Parathyroid adenoma (tissue), 2 donors: Measurements from ENCODE around the gene PTGDS.

Experiments
- H2AFZ ChIP-seq: fragments of 300-600 bp; sonication (generic); one replicate; pipeline ENCODE4 v1.7.0; 2017; ENCODE audit warnings: antibody characterized with exemption, mild to moderate bottlenecking
- H3K27ac ChIP-seq: fragments of 300-600 bp; sonication (generic); one replicate; pipeline ENCODE4 v1.7.0; 2017
- H3K27me3 ChIP-seq: fragments of 300-600 bp; sonication (generic); one replicate; pipeline ENCODE4 v1.7.0; 2017; ENCODE audit warnings: low read length; ENCODE audit not compliant: control insufficient read depth, insufficient read depth
- H3K36me3 ChIP-seq: fragments of 300-600 bp; sonication (generic); one replicate; pipeline ENCODE4 v1.7.0; 2017; ENCODE audit warnings: low read length; ENCODE audit not compliant: control insufficient read depth, insufficient read depth
- H3K4me1 ChIP-seq: fragments of 300-600 bp; sonication (generic); one replicate; pipeline ENCODE4 v1.7.0; 2017; ENCODE audit warnings: control low read depth
- H3K4me2 ChIP-seq: fragments of 300-600 bp; sonication (generic); one replicate; pipeline ENCODE4 v1.7.0; 2017; ENCODE audit warnings: low read length
- H3K4me3 ChIP-seq: fragments of 300-600 bp; sonication (generic); one replicate; pipeline ENCODE4 v1.7.0; 2017; ENCODE audit warnings: low read depth, low read length
- H3K79me2 ChIP-seq: fragments of 300-600 bp; sonication (generic); one replicate; pipeline ENCODE4 v1.7.0; 2017; ENCODE audit warnings: control low read depth
- H3K9ac ChIP-seq: fragments of 300-600 bp; sonication (generic); one replicate; pipeline ENCODE4 v1.7.0; 2017; ENCODE audit warnings: mild to moderate bottlenecking
- H3K9me3 ChIP-seq: fragments of 300-600 bp; sonication (generic); one replicate; pipeline ENCODE4 v1.7.0; 2017; ENCODE audit warnings: low read length; ENCODE audit not compliant: control insufficient read depth
- CTCF ChIP-seq: fragments of 300-600 bp; sonication (generic); IDR thresholded peaks from one replicate; pipeline ENCODE4 v1.7.0; 2017; ENCODE audit warnings: antibody characterized with exemption, mild to moderate bottlenecking
- donor health status: primary hyperparathyroidism.

Gene PTGDS

GRCh38 chr9:136977223-136977622 lies at the start of gene PTGDS:
TSS of gene PTGDS (plus strand) at chr9:136977504. CDS start at chr9:136977579, 75 bp downstream.
- Histone ChIP-seq H3K9me3 (no peaks in the 10 kb centered on the region), H3K36me3 (no peaks in the 10 kb centered on the region), H3K9ac (no peak within 1 kb of the TSS), H3K79me2 (no peaks in the 10 kb centered on the region), H2AFZ (peak within 1 kb of the TSS; percentile 56), H3K27ac (no peak within 1 kb of the TSS), H3K27me3 (no peaks in the 10 kb centered on the region), H3K4me1 (no peaks in the 10 kb centered on the region), H3K4me2 (peak within 1 kb of the TSS; percentile 51), H3K4me3 (no peak within 1 kb of the TSS)
- TF ChIP-seq CTCF = no peak

- Histone ChIP-seq H3K4me3 (no peak overlapping the region), H3K4me1 (no peaks in the 10 kb centered on the region), H3K27me3 (no peaks in the 10 kb centered on the region), H3K36me3 (no peaks in the 10 kb centered on the region), H3K79me2 (no peaks in the 10 kb centered on the region), H3K9ac (no peak overlapping the region), H3K27ac (no peak overlapping the region), H2AFZ (no peak overlapping the region), H3K4me2 (no peak overlapping the region), H3K9me3 (no peaks in the 10 kb centered on the region)
- TF ChIP-seq CTCF = no peak
Measured at GRCh38 chr9:136928591-136928990, 48.7 kb upstream of the PTGDS start.

- Histone ChIP-seq H3K9ac (no peak overlapping the region), H3K9me3 (no peaks in the 10 kb centered on the region), H3K4me2 (no peak overlapping the region), H3K79me2 (no peaks in the 10 kb centered on the region), H3K27ac (no peak overlapping the region), H3K4me3 (no peak overlapping the region), H3K27me3 (no peaks in the 10 kb centered on the region), H3K4me1 (no peaks in the 10 kb centered on the region), H3K36me3 (no peaks in the 10 kb centered on the region), H2AFZ (no peak overlapping the region)
- TF ChIP-seq CTCF = no peak
Measured at GRCh38 chr9:136930014-136930413, 47.3 kb upstream of the PTGDS start.

GRCh38 chr9:136931611-136932130 lies 45.6 kb upstream of the PTGDS start:
- no peaks in the 10 kb centered on the region for H3K4me1 ChIP-seq
- H3K4me2 ChIP-seq = no peak overlapping the region
- no peak overlapping the region for H3K27ac ChIP-seq
- no peak overlapping the region for H3K9ac ChIP-seq
- H2AFZ ChIP-seq = no peak overlapping the region
- H3K9me3 ChIP-seq = no peaks in the 10 kb centered on the region
- no peaks in the 10 kb centered on the region for H3K36me3 ChIP-seq
- H3K79me2 ChIP-seq = no peaks in the 10 kb centered on the region
- no peak for TF ChIP-seq CTCF
- no peaks in the 10 kb centered on the region for H3K27me3 ChIP-seq
- no peak overlapping the region for H3K4me3 ChIP-seq

- no peaks in the 10 kb centered on the region for H3K9me3 ChIP-seq
- no peaks in the 10 kb centered on the region for H3K36me3 ChIP-seq
- no peaks in the 10 kb centered on the region for H3K4me1 ChIP-seq
- no peaks in the 10 kb centered on the region for H3K79me2 ChIP-seq
- H3K4me2 ChIP-seq = no peak overlapping the region
- TF ChIP-seq CTCF = no peak
- H2AFZ ChIP-seq = no peak overlapping the region
- no peak overlapping the region for H3K4me3 ChIP-seq
- no peak overlapping the region for H3K27ac ChIP-seq
- no peaks in the 10 kb centered on the region for H3K27me3 ChIP-seq
- no peak overlapping the region for H3K9ac ChIP-seq
Measured at GRCh38 chr9:136934277-136934676, 43.0 kb upstream of the PTGDS start.
